Adrenal gland (tissue), 5 donors: Measurements from ENCODE around the gene MVB12B.

Experiments used
- CTCF ChIP-seq, 6 experiments: fragments of 450-650 bp in 4 of 6; fragments of 200-600 bp in 2 of 6; sonication (generic) in 1 of 6; IDR thresholded peaks; 1 replicate in 5 of 6; 2 replicates in 1 of 6; pipeline versions ENCODE4 v1.5.1 to v1.8.0; 2016 to 2021; ENCODE audit warnings: antibody characterized with exemption in 6 of 6, mild to moderate bottlenecking in 2 of 6, moderate library complexity in 1 of 6
- POLR2A ChIP-seq, 2 donors: fragments of 450-650 bp; IDR thresholded peaks; one replicate each; pipeline ENCODE4 v1.6.1; 2017; ENCODE audit warnings: antibody characterized with exemption in 2 of 2, mild to moderate bottlenecking in 2 of 2, moderate library complexity in 1 of 2
- donor health status: DM: no; HTN: no; CAD: no.

GRCh38 chr9:126549246-126550006 lies 222.8 kb downstream of the MVB12B start:
- TF ChIP-seq CTCF (IDR thresholded peaks at IDR 0.05) (no peak), POLR2A (IDR thresholded peaks at IDR 0.05) (no peak)
